CD8-positive, alpha-beta memory T cell (primary cell): Measurements from ENCODE around the gene CWC27. TPM values are rescaled to one million over a fixed set of nuclear protein-coding genes. Genes with fewer than 3 reads are reported as not detected.

Experiments
- CTCF ChIA-PET: fragments of 350-600 bp; sonication (Branson Sonifier 250); formaldehyde crosslinking; loops from one replicate; lab custom pipeline; 2021; ENCODE audit warnings: antibody characterized with exemption; lab: Charles Lee
- POLR2A ChIA-PET: fragments of 350-600 bp; sonication (Branson Sonifier 250); formaldehyde crosslinking; loops from one replicate; lab custom pipeline; 2021; ENCODE audit warnings: antibody characterized with exemption; lab: Charles Lee
- DNase-seq, 5 donors: peaks; one replicate each; pipeline versions ENCODE4 v3.0.0 to v3.0.0-alpha.2; 2020 to 2022; ENCODE audit warnings: mixed read lengths in 1 of 5
- H3K27ac ChIP-seq: one replicate; pipeline ENCODE4 v1.7.0; 2013; ENCODE audit warnings: low read depth, mild to moderate bottlenecking, low read length, moderate library complexity
- H3K27me3 ChIP-seq: 2 replicates; pipeline ENCODE4 v1.7.0; 2013; ENCODE audit warnings: low read length, mild to moderate bottlenecking; ENCODE audit not compliant: insufficient read depth, poor library complexity, severe bottlenecking
- H3K36me3 ChIP-seq: 2 replicates; pipeline ENCODE4 v1.7.0; 2013; ENCODE audit warnings: mild to moderate bottlenecking, low read length, moderate library complexity; ENCODE audit not compliant: insufficient read depth
- H3K4me1 ChIP-seq: 2 replicates; pipeline ENCODE4 v1.7.0; 2013; ENCODE audit warnings: mild to moderate bottlenecking, low read length, moderate library complexity; ENCODE audit not compliant: insufficient read depth
- H3K4me3 ChIP-seq: 2 replicates; pipeline ENCODE4 v1.7.0; 2013; ENCODE audit warnings: mild to moderate bottlenecking, low read length
- H3K9me3 ChIP-seq: 2 replicates; pipeline ENCODE4 v1.7.0; 2013; ENCODE audit warnings: mild to moderate bottlenecking, low read length
- H3K27ac Mint-ChIP-seq, 8 donors: one replicate each; pipeline ENCODE4 v1.8.0; 2020 to 2021; ENCODE audit warnings: mixed read lengths in 8 of 8, mild to moderate bottlenecking in 6 of 8, inconsistent platforms in 3 of 8, moderate library complexity in 3 of 8
- H3K27me3 Mint-ChIP-seq, 2 donors: one replicate each; pipeline ENCODE4 v1.8.0; 2020 to 2021; ENCODE audit warnings: mixed read lengths in 2 of 2, mild to moderate bottlenecking in 1 of 2, moderate library complexity in 1 of 2
- H3K36me3 Mint-ChIP-seq, 3 donors: one replicate each; pipeline ENCODE4 v1.8.0; 2020 to 2021; ENCODE audit warnings: mixed read lengths in 3 of 3, inconsistent platforms in 1 of 3, mild to moderate bottlenecking in 1 of 3
- H3K4me1 Mint-ChIP-seq, 3 donors: one replicate each; pipeline ENCODE4 v1.8.0; 2020 to 2021; ENCODE audit warnings: mixed read lengths in 3 of 3, inconsistent platforms in 1 of 3, mild to moderate bottlenecking in 1 of 3
- H3K4me3 Mint-ChIP-seq, 7 donors: one replicate each; pipeline ENCODE4 v1.8.0; 2020 to 2021; ENCODE audit warnings: mixed read lengths in 7 of 7, mild to moderate bottlenecking in 6 of 7, moderate library complexity in 4 of 7, inconsistent platforms in 2 of 7
- H3K9me3 Mint-ChIP-seq, 5 donors: one replicate each; pipeline ENCODE4 v1.8.0; 2020 to 2022; ENCODE audit warnings: mixed read lengths in 5 of 5, mild to moderate bottlenecking in 3 of 5, moderate library complexity in 2 of 5, inconsistent platforms in 1 of 5
- polyA plus RNA-seq: library from polyadenylated mRNA; unstranded; fragments of 300-500 nt; fragmentation: Illumina TruSeq; gene quantifications from one replicate; pipeline ENCODE4 v1.2.3, GENCODE V29; 2021
- total RNA-seq, 2 experiments: library from RNA; stranded (reverse); gene quantifications; one replicate each; pipeline ENCODE4 v1.2.3, GENCODE V29; 2021

Gene CWC27
- total and polyA plus RNA-seq, 3 experiments from 2014 or later = 32.8 to 38.0 (median 36.3) TPM

GRCh38 chr5:65021527-65022226 lies 252.9 kb downstream of the CWC27 start:
- peaks cover 6% of the 10 kb centered on the region for H3K4me1 ChIP-seq
- H3K4me1 Mint-ChIP-seq = peaks cover 9 to 30% (median 26%) of the 10 kb centered on the region in 3 donors
- H3K36me3 Mint-ChIP-seq = peaks cover 0 to 7% (median 0%) of the 10 kb centered on the region in 3 donors
- H3K4me3 Mint-ChIP-seq = peak overlapping the region in 2 of 7 donors; percentile 11 to 17
- no peak overlapping the region for H3K4me3 ChIP-seq
- ChIA-PET CTCF (interaction anchor here (1.2 kb wide), 1 partner anchor 12 kb away, joined by 3 read pairs; no protein-coding TSS in a partner anchor), POLR2A (no interaction called here)
- H3K36me3 ChIP-seq = no peaks in the 10 kb centered on the region
- H3K27me3 ChIP-seq = no peaks in the 10 kb centered on the region
- H3K9me3 Mint-ChIP-seq = no peaks in the 10 kb centered on the region
- peak overlapping the region; percentile 4 to 93 (median 80) for H3K27ac Mint-ChIP-seq
- peak in 1 of 5 donors; percentile 30 for DNase-seq
- no peaks in the 10 kb centered on the region for H3K27me3 Mint-ChIP-seq
- no peak overlapping the region for H3K27ac ChIP-seq
- H3K9me3 ChIP-seq = no peaks in the 10 kb centered on the region

- POLR2A ChIA-PET = no interaction called here
- DNase-seq = no peak
- peaks cover 14 to 36% (median 33%) of the 10 kb centered on the region in 3 donors for H3K4me1 Mint-ChIP-seq
- peak overlapping the region in 1 of 8 donors; percentile 50 for H3K27ac Mint-ChIP-seq
- H3K36me3 ChIP-seq = no peaks in the 10 kb centered on the region
- H3K27ac ChIP-seq = no peak overlapping the region
- CTCF ChIA-PET = interaction anchor here (1.2 kb wide), 1 partner anchor 11 kb away, joined by 3 read pairs; no protein-coding TSS in a partner anchor
- H3K27me3 ChIP-seq = no peaks in the 10 kb centered on the region
- H3K36me3 Mint-ChIP-seq = peaks cover 0 to 7% (median 0%) of the 10 kb centered on the region in 3 donors
- H3K4me1 ChIP-seq = peaks cover 6% of the 10 kb centered on the region
- no peaks in the 10 kb centered on the region for H3K27me3 Mint-ChIP-seq
- H3K9me3 Mint-ChIP-seq = no peaks in the 10 kb centered on the region
- no peak overlapping the region for H3K4me3 Mint-ChIP-seq
- H3K4me3 ChIP-seq = no peak overlapping the region
- H3K9me3 ChIP-seq = no peaks in the 10 kb centered on the region
Measured at GRCh38 chr5:65022932-65023331, 254.2 kb downstream of the CWC27 start.

- Histone ChIP-seq H3K27ac (no peak overlapping the region), H3K27me3 (no peaks in the 10 kb centered on the region), H3K9me3 (no peaks in the 10 kb centered on the region), H3K36me3 (no peaks in the 10 kb centered on the region), H3K4me3 (no peak overlapping the region), H3K4me1 (peaks cover 6% of the 10 kb centered on the region)
- Mint-ChIP-seq H3K27me3 (no peaks in the 10 kb centered on the region), H3K27ac (no peak overlapping the region), H3K4me1 (peaks cover 14 to 33% (median 32%) of the 10 kb centered on the region in 3 donors), H3K36me3 (peaks cover 0 to under 1% (median 0%) of the 10 kb centered on the region in 3 donors), H3K9me3 (no peaks in the 10 kb centered on the region), H3K4me3 (no peak overlapping the region)
- POLR2A ChIA-PET = no interaction called here
- CTCF ChIA-PET = no interaction called here
- no peak for DNase-seq
Measured at GRCh38 chr5:65024681-65025080, 256.0 kb downstream of the CWC27 start.

- no peak overlapping the region for H3K4me3 ChIP-seq
- Mint-ChIP-seq H3K4me1 (peaks cover 5 to 11% (median 11%) of the 10 kb centered on the region in 3 donors), H3K4me3 (peak overlapping the region in 1 of 7 donors; percentile 8), H3K27ac (peak overlapping the region in 5 of 8 donors; percentile 8 to 79 (median 26)), H3K36me3 (no peaks in the 10 kb centered on the region), H3K9me3 (no peaks in the 10 kb centered on the region), H3K27me3 (no peaks in the 10 kb centered on the region)
- ChIA-PET POLR2A (no interaction called here), CTCF (no interaction called here)
- no peaks in the 10 kb centered on the region for H3K27me3 ChIP-seq
- DNase-seq = no peak
- H3K27ac ChIP-seq = no peak overlapping the region
- H3K9me3 ChIP-seq = no peaks in the 10 kb centered on the region
- no peaks in the 10 kb centered on the region for H3K4me1 ChIP-seq
- no peaks in the 10 kb centered on the region for H3K36me3 ChIP-seq
Measured at GRCh38 chr5:65026816-65027548, 258.3 kb downstream of the CWC27 start.

- no peaks in the 10 kb centered on the region for H3K27me3 Mint-ChIP-seq
- no peaks in the 10 kb centered on the region for H3K27me3 ChIP-seq
- H3K36me3 Mint-ChIP-seq = no peaks in the 10 kb centered on the region
- no peak for DNase-seq
- no peak overlapping the region for H3K27ac Mint-ChIP-seq
- POLR2A ChIA-PET = no interaction called here
- no peak overlapping the region for H3K4me3 Mint-ChIP-seq
- CTCF ChIA-PET = no interaction called here
- no peaks in the 10 kb centered on the region for H3K9me3 Mint-ChIP-seq
- no peaks in the 10 kb centered on the region for H3K9me3 ChIP-seq
- H3K4me1 Mint-ChIP-seq = peaks cover 5 to 12% (median 10%) of the 10 kb centered on the region in 3 donors
- H3K4me1 ChIP-seq = no peaks in the 10 kb centered on the region
- H3K27ac ChIP-seq = no peak overlapping the region
- H3K36me3 ChIP-seq = no peaks in the 10 kb centered on the region
- no peak overlapping the region for H3K4me3 ChIP-seq
Measured at GRCh38 chr5:65029178-65029577, 260.4 kb downstream of the CWC27 start.

GRCh38 chr5:65030056-65030455 lies 261.3 kb downstream of the CWC27 start:
- H3K9me3 Mint-ChIP-seq = no peaks in the 10 kb centered on the region
- POLR2A ChIA-PET = interaction anchor here (0.5 kb wide), 1 partner anchor 86 kb away, joined by 6 read pairs; no protein-coding TSS in a partner anchor
- no peak overlapping the region for H3K4me3 ChIP-seq
- H3K27me3 ChIP-seq = no peaks in the 10 kb centered on the region
- H3K4me1 Mint-ChIP-seq = peaks cover 6 to 19% (median 15%) of the 10 kb centered on the region in 3 donors
- DNase-seq = no peak
- H3K36me3 ChIP-seq = no peaks in the 10 kb centered on the region
- peak overlapping the region in 2 of 8 donors; percentile 2 to 65 for H3K27ac Mint-ChIP-seq
- no peaks in the 10 kb centered on the region for H3K27me3 Mint-ChIP-seq
- H3K36me3 Mint-ChIP-seq = no peaks in the 10 kb centered on the region
- CTCF ChIA-PET = no interaction called here
- H3K27ac ChIP-seq = no peak overlapping the region
- H3K4me1 ChIP-seq = peaks cover 5% of the 10 kb centered on the region
- H3K9me3 ChIP-seq = no peaks in the 10 kb centered on the region
- H3K4me3 Mint-ChIP-seq = no peak overlapping the region

- POLR2A ChIA-PET = interaction anchor here (0.6 kb wide), 1 partner anchor 205 kb away, joined by 3 read pairs; no protein-coding TSS in a partner anchor
- Mint-ChIP-seq H3K27ac (peak overlapping the region in 1 of 8 donors; percentile 12), H3K27me3 (no peaks in the 10 kb centered on the region), H3K4me3 (peak overlapping the region in 1 of 7 donors; percentile 41), H3K36me3 (peaks cover 0 to 7% (median 0%) of the 10 kb centered on the region in 3 donors), H3K9me3 (no peaks in the 10 kb centered on the region), H3K4me1 (peaks cover 15 to 29% (median 19%) of the 10 kb centered on the region in 3 donors)
- Histone ChIP-seq H3K4me3 (no peak overlapping the region), H3K4me1 (peaks cover 18% of the 10 kb centered on the region), H3K36me3 (no peaks in the 10 kb centered on the region), H3K27ac (no peak overlapping the region), H3K27me3 (no peaks in the 10 kb centered on the region), H3K9me3 (no peaks in the 10 kb centered on the region)
- CTCF ChIA-PET = no interaction called here
- DNase-seq = no peak
Measured at GRCh38 chr5:65032250-65032649, 263.5 kb downstream of the CWC27 start.
